Kidney (tissue), 14 donors: ENCODE data around the gene SLC23A1. TPM values are rescaled to one million over a fixed set of nuclear protein-coding genes. Genes with fewer than 3 reads are reported as not detected.
A peak's percentile ranks its signal among the peaks of the same experiment; 100 is the strongest.

Experiments
- DNase-seq, 5 donors: peaks; one replicate each; pipeline ENCODE4 v3.0.0-alpha.2; 2013 to 2020
- FAIRE-seq: peaks from 2 replicates; lab custom pipeline; 2012; peaks lifted over from hg19 to GRCh38; lab: Jason Lieb, UNC
- H3K27ac ChIP-seq, 2 donors: one replicate each; pipeline ENCODE4 v1.7.0; 2013; ENCODE audit warnings: low read depth in 2 of 2, low read length in 2 of 2, inconsistent platforms in 1 of 2
- H3K27me3 ChIP-seq: one replicate; pipeline ENCODE4 v1.7.1; 2013; ENCODE audit warnings: low read length, inconsistent platforms; ENCODE audit not compliant: control insufficient read depth, insufficient read depth
- H3K36me3 ChIP-seq, 3 donors: one replicate each; pipeline versions ENCODE4 v1.7.0 to v1.7.1; 2013; ENCODE audit warnings: low read length in 3 of 3, control low read depth in 1 of 3, inconsistent platforms in 1 of 3; ENCODE audit not compliant: insufficient read depth in 3 of 3, control insufficient read depth in 2 of 3
- H3K4me1 ChIP-seq, 3 donors: one replicate each; pipeline versions ENCODE4 v1.7.0 to v1.7.1; 2013; ENCODE audit warnings: low read length in 3 of 3, inconsistent platforms in 1 of 3, low read depth in 1 of 3; ENCODE audit not compliant: control insufficient read depth in 2 of 3, insufficient read depth in 2 of 3
- H3K4me3 ChIP-seq, 3 donors: one replicate each; pipeline versions ENCODE4 v1.7.0 to v1.8.1; 2013; ENCODE audit warnings: low read length in 3 of 3, control low read depth in 1 of 3, inconsistent platforms in 1 of 3
- H3K9ac ChIP-seq, 3 donors: one replicate each; pipeline versions ENCODE4 v1.7.0 to v1.7.1; 2013; ENCODE audit warnings: low read length in 3 of 3, control low read depth in 1 of 3, inconsistent platforms in 1 of 3
- H3K9me3 ChIP-seq, 3 donors: one replicate each; pipeline versions ENCODE4 v1.7.0 to v1.7.1; 2013; ENCODE audit warnings: low read length in 3 of 3, control low read depth in 1 of 3, inconsistent platforms in 1 of 3; ENCODE audit not compliant: control insufficient read depth in 2 of 3, insufficient read depth in 1 of 3
- intact Hi-C: fragments of 100-400 bp; cut with DNase I; formaldehyde crosslinking; loops from one replicate; pipeline ENCODE4 v1.11.1; 2022
- polyA plus RNA-seq: library from polyadenylated mRNA; stranded (reverse); fragments of 350-450 nt; fragmentation: Illumina TruSeq; extraction: RNeasy Lipid Tissue Mini Kit (QIAGEN cat#74804); gene quantifications from one replicate; pipeline ENCODE4 v1.2.3, GENCODE V29; 2014; ENCODE audit warnings: low read depth, low replicate concordance; ENCODE audit not compliant: insufficient read depth
- total RNA-seq: library from RNA; stranded (reverse); fragmentation: NEBNext Ultra II Directional; extraction: Animal tissue kit (Norgen Biotek cat#: 25700); gene quantifications from one replicate; pipeline ENCODE4 v1.2.1, GENCODE V29; 2021
- TF ChIP-seq, protein P1 (sequence below): IDR thresholded peaks from 3 replicates; pipeline ENCODE4 v1.5.1; 2012; ENCODE audit warnings: mild to moderate bottlenecking, moderate library complexity, borderline replicate concordance; ENCODE audit not compliant: insufficient read depth; ENCODE audit errors: extremely low read depth
- donor health status: control.
- donor health status: control.
- donor health status: control.
- donor health status: control.
- donor health status: control.
- donor health status: DM: yes; HTN: yes; CAD: no.
- donor health status: Normal renal cell carcinoma (clear cell type).

The SLC23A1 gene
- total and polyA plus RNA-seq, 2 donors from 2014 or later, result 3.5 to 31.9 TPM

DNA sequence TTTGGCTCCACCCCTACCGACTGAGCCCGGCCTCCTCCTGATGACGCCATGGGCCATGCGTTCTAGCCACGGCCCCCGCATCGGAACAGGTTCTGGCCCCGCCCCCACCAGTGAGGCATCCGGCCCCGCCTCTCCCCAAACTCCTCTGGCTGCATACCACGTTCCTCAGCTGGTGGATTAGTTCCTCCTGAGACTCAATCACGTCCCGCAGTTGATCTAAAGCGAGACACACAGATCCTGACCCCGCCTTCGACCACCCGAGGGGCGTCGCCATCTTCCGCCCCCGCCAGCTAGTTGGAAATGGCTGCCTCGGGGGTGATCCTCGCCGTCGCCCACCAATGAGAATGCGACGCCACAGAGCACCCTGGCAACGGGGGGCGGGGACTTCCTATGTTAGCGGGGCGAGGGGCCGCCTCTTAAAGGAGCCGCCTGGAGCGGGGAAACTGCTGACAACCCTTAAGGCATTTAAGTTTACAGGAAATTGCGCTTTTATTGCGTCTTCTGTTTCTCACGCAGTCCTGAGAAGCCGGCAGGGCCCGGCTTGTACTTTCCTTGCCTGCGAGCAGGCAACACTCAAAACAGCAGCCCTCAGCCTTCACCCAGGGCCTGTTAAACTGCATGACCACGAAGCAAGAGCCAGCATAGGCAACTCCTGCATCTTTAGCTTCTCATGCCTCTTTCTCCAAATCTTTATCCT, 20.8 kb upstream of the SLC23A1 start, which contains the start of gene SPATA24:
Gene SPATA24 (minus strand): TSS at position 303 of the 697 bp plus-strand sequence. CDS start 29 bp downstream, at position 274.
- Histone ChIP-seq H3K27me3 (no peaks in the 10 kb centered on the region), H3K27ac (peak within 1 kb of the TSS; percentile 95), H3K4me3 (peak within 1 kb of the TSS; percentile 72 to 86 (median 75)), H3K9ac (peak within 1 kb of the TSS; percentile 70 to 87 (median 75)), H3K9me3 (no peaks in the 10 kb centered on the region), H3K4me1 (peaks cover 3 to 25% (median 11%) of the 10 kb centered on the region in 3 donors), H3K36me3 (no peaks in the 10 kb centered on the region)
- DNase-seq (peak; percentile 98 to 99 (median 99)), FAIRE-seq (no peak)
- intact Hi-C loops, result no loop called here
- TF ChIP-seq, protein P1, sequence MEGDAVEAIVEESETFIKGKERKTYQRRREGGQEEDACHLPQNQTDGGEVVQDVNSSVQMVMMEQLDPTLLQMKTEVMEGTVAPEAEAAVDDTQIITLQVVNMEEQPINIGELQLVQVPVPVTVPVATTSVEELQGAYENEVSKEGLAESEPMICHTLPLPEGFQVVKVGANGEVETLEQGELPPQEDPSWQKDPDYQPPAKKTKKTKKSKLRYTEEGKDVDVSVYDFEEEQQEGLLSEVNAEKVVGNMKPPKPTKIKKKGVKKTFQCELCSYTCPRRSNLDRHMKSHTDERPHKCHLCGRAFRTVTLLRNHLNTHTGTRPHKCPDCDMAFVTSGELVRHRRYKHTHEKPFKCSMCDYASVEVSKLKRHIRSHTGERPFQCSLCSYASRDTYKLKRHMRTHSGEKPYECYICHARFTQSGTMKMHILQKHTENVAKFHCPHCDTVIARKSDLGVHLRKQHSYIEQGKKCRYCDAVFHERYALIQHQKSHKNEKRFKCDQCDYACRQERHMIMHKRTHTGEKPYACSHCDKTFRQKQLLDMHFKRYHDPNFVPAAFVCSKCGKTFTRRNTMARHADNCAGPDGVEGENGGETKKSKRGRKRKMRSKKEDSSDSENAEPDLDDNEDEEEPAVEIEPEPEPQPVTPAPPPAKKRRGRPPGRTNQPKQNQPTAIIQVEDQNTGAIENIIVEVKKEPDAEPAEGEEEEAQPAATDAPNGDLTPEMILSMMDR, result no peak

DNA sequence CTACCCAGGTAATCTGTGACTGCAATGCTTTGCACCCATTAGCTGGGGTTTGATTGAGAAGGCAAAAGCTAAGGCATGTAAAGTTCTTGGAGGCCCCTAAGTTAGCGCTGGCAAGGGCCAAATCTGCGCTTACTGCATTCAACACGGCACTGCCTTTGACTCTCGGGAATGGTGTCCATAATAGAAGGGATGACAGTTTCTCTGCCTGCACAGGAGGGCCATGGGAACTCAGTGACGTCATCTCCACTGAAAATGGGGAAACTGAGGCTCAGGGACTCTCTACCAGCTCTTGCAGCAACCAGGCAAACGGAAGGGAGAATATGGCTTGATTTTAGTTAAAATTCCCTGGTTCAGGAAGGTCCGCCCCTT, 20.3 kb upstream of the SLC23A1 start:
- Histone ChIP-seq H3K36me3 (no peaks in the 10 kb centered on the region), H3K27me3 (no peaks in the 10 kb centered on the region), H3K4me3 (peak overlapping the region; percentile 72 to 86 (median 75)), H3K4me1 (peaks cover 3 to 25% (median 11%) of the 10 kb centered on the region in 3 donors), H3K27ac (peak overlapping the region; percentile 95), H3K9me3 (no peaks in the 10 kb centered on the region), H3K9ac (peak overlapping the region; percentile 53 to 87 (median 70))
- intact Hi-C loops, result no loop called here
- FAIRE-seq (no peak), DNase-seq (no peak)
- TF ChIP-seq, protein P1, result no peak

DNA sequence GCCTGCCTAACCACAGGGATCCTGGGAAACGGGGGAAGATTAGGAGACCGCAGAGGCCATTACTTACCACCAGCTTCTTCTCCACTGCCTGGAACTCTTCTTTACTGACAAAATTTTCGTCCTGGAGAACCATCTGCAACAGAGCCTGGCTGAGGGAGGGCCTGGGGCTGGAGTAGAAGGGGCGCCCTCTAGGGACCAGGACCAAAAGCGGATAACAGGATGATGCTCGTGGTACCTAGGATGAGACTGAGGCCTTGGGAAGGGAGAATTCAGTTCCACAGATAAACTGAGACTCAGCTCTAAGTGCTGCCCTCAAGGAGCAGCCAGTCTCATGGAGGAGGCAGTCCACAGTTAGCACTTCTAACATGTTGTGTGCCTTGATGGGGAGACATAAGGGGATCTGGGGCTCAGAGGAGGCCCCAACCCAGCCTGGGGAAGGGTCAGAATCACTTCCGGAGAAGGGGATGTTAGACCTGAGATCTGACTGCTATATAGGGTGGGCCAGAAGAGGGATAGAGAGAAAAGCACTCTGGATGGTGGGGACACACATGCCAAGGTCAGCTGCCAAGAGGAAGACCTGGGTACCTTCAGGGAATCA, 19.6 kb upstream of the SLC23A1 start:
- Histone ChIP-seq H3K27me3 (no peaks in the 10 kb centered on the region), H3K9ac (no peak overlapping the region), H3K36me3 (no peaks in the 10 kb centered on the region), H3K4me3 (peak overlapping the region in 1 of 3 donors; percentile 72), H3K9me3 (no peaks in the 10 kb centered on the region), H3K4me1 (peaks cover 3 to 25% (median 11%) of the 10 kb centered on the region in 3 donors), H3K27ac (no peak overlapping the region)
- intact Hi-C loops, result no loop called here
- no peak for FAIRE-seq
- TF ChIP-seq, protein P1, result no peak
- peak in 1 of 5 donors; percentile 29 for DNase-seq
